Adipocyte (in vitro differentiated cells): Measurements from ENCODE around the gene BPTF.
"Not testable (repeated sequence)": the region's sequence is repeated elsewhere in the genome, so short reads cannot be mapped to it uniquely, and the experiment has no call there.

Experiments used
- DNase-seq: peaks from one replicate; pipeline ENCODE4 v3.0.0-alpha.2; 2015; ENCODE audit warnings: low read depth
- H3K27me3 ChIP-seq: replicated peaks from 2 replicates; pipeline ENCODE4 v1.7.0; 2013; ENCODE audit warnings: mild to moderate bottlenecking, low read length, moderate library complexity; ENCODE audit not compliant: control insufficient read depth, insufficient read depth
- H3K36me3 ChIP-seq: 2 replicates; pipeline ENCODE4 v1.7.0; 2013; ENCODE audit warnings: low read length, mild to moderate bottlenecking, moderate library complexity; ENCODE audit not compliant: control insufficient read depth, insufficient read depth, severe bottlenecking
- H3K4me1 ChIP-seq: 2 replicates; pipeline ENCODE4 v1.7.0; 2013; ENCODE audit warnings: mild to moderate bottlenecking, low read length, moderate library complexity; ENCODE audit not compliant: control insufficient read depth, insufficient read depth
- H3K4me3 ChIP-seq: 2 replicates; pipeline ENCODE4 v1.7.0; 2013; ENCODE audit warnings: mild to moderate bottlenecking, low read length, moderate library complexity
- H3K9ac ChIP-seq: 2 replicates; pipeline ENCODE4 v1.7.0; 2013; ENCODE audit warnings: mild to moderate bottlenecking, low read length, moderate library complexity
- H3K9me3 ChIP-seq: 2 replicates; pipeline ENCODE4 v1.7.0; 2013; ENCODE audit warnings: mild to moderate bottlenecking, low read length, moderate library complexity; ENCODE audit not compliant: control insufficient read depth

The BPTF gene

GRCh38 chr17:67836205-67836987 is 11.1 kb downstream of the BPTF start:
- Histone ChIP-seq H3K27me3 (no peaks in the 10 kb centered on the region), H3K4me3 (peak overlapping the region; percentile 58), H3K9ac (no peak overlapping the region), H3K36me3 (no peaks in the 10 kb centered on the region), H3K4me1 (peaks cover 20% of the 10 kb centered on the region), H3K9me3 (no peaks in the 10 kb centered on the region)
- DNase-seq: peak; percentile 53

- no peaks in the 10 kb centered on the region for H3K36me3 ChIP-seq
- H3K27me3 ChIP-seq: no peaks in the 10 kb centered on the region
- peaks cover 20% of the 10 kb centered on the region for H3K4me1 ChIP-seq
- no peaks in the 10 kb centered on the region for H3K9me3 ChIP-seq
- no peak for DNase-seq
- no peak overlapping the region for H3K4me3 ChIP-seq
- H3K9ac ChIP-seq: no peak overlapping the region
Measured at GRCh38 chr17:67837965-67838364, 12.7 kb downstream of the BPTF start.

GRCh38 chr17:67838538-67838937 is 13.2 kb downstream of the BPTF start:
- no peaks in the 10 kb centered on the region for H3K27me3 ChIP-seq
- no peak for DNase-seq
- H3K9me3 ChIP-seq: no peaks in the 10 kb centered on the region
- H3K4me1 ChIP-seq: peaks cover 20% of the 10 kb centered on the region
- no peaks in the 10 kb centered on the region for H3K36me3 ChIP-seq
- H3K4me3 ChIP-seq: no peak overlapping the region
- H3K9ac ChIP-seq: no peak overlapping the region

GRCh38 chr17:67841992-67842391 is 16.7 kb downstream of the BPTF start:
- no peak overlapping the region for H3K9ac ChIP-seq
- no peaks in the 10 kb centered on the region for H3K27me3 ChIP-seq
- H3K9me3 ChIP-seq: no peaks in the 10 kb centered on the region
- H3K36me3 ChIP-seq: no peaks in the 10 kb centered on the region
- no peak overlapping the region for H3K4me3 ChIP-seq
- peaks cover 8% of the 10 kb centered on the region for H3K4me1 ChIP-seq
- no peak for DNase-seq

- DNase-seq: no peak
- Histone ChIP-seq H3K9ac (no peak overlapping the region), H3K4me3 (no peak overlapping the region), H3K27me3 (no peaks in the 10 kb centered on the region), H3K36me3 (no peaks in the 10 kb centered on the region), H3K9me3 (no peaks in the 10 kb centered on the region), H3K4me1 (peaks cover 2% of the 10 kb centered on the region)
Measured at GRCh38 chr17:67842648-67843047, 17.3 kb downstream of the BPTF start.

- DNase-seq: no peak
- Histone ChIP-seq H3K4me3 (no peak overlapping the region), H3K27me3 (no peaks in the 10 kb centered on the region), H3K4me1 (peaks cover 2% of the 10 kb centered on the region), H3K9ac (no peak overlapping the region), H3K36me3 (no peaks in the 10 kb centered on the region), H3K9me3 (no peaks in the 10 kb centered on the region)
Measured at GRCh38 chr17:67845374-67845773, 20.1 kb downstream of the BPTF start.

- not testable (repeated sequence) for H3K36me3 ChIP-seq, H3K27me3 ChIP-seq, DNase-seq, H3K9ac ChIP-seq, H3K9me3 ChIP-seq, H3K4me1 ChIP-seq, H3K4me3 ChIP-seq
Measured at GRCh38 chr17:67848189-67848588, 22.9 kb downstream of the BPTF start.

GRCh38 chr17:67848846-67849245 is 23.5 kb downstream of the BPTF start:
- H3K27me3 ChIP-seq, H3K9ac ChIP-seq, H3K9me3 ChIP-seq, H3K4me3 ChIP-seq, H3K4me1 ChIP-seq, H3K36me3 ChIP-seq, DNase-seq: not testable (repeated sequence)

GRCh38 chr17:67850991-67851631 is 25.8 kb downstream of the BPTF start:
- H3K4me1 ChIP-seq: no peaks in the 10 kb centered on the region
- peaks cover 12% of the 10 kb centered on the region for H3K36me3 ChIP-seq
- H3K9me3 ChIP-seq: no peaks in the 10 kb centered on the region
- H3K27me3 ChIP-seq: no peaks in the 10 kb centered on the region
- H3K4me3 ChIP-seq: no peak overlapping the region
- H3K9ac ChIP-seq: no peak overlapping the region
- no peak for DNase-seq

GRCh38 chr17:67853703-67854102 is 28.4 kb downstream of the BPTF start:
- H3K9ac ChIP-seq: no peak overlapping the region
- peaks cover 12% of the 10 kb centered on the region for H3K36me3 ChIP-seq
- H3K27me3 ChIP-seq: no peaks in the 10 kb centered on the region
- no peak overlapping the region for H3K4me3 ChIP-seq
- DNase-seq: no peak
- H3K4me1 ChIP-seq: no peaks in the 10 kb centered on the region
- H3K9me3 ChIP-seq: no peaks in the 10 kb centered on the region

GRCh38 chr17:67854378-67854777 is 29.1 kb downstream of the BPTF start:
- no peaks in the 10 kb centered on the region for H3K27me3 ChIP-seq
- DNase-seq: no peak
- H3K4me3 ChIP-seq: no peak overlapping the region
- peaks cover 12% of the 10 kb centered on the region for H3K36me3 ChIP-seq
- no peak overlapping the region for H3K9ac ChIP-seq
- no peaks in the 10 kb centered on the region for H3K9me3 ChIP-seq
- H3K4me1 ChIP-seq: no peaks in the 10 kb centered on the region
